ENCODE results near the gene SNX24. TPM values are rescaled to one million over a fixed set of nuclear protein-coding genes. Genes with fewer than 3 reads are reported as not detected.

The SNX24 gene
- polyA plus RNA-seq, 3 donors, result 3.5 to 10.6 (median 8.0) TPM

- peak; percentile 48 for TF ChIP-seq CTCF (IDR thresholded peaks at IDR 0.05)
- Histone ChIP-seq H2AFZ (ENCODE audit: insufficient read depth, low read depth, low read length, poor library complexity, severe bottlenecking) (no peak overlapping the region), H3K36me3 (replicated peaks in 1 of 2; ENCODE audit: control insufficient read depth in 1 of 2, insufficient read depth in 2 of 2, low read length in 2 of 2) (no peaks in the 10 kb centered on the region), H3K27me3 (ENCODE audit: control insufficient read depth in 2 of 2, insufficient read depth in 2 of 2, low read length in 2 of 2) (no peaks in the 10 kb centered on the region), H3K9me3 (replicated peaks in 1 of 2; ENCODE audit: control insufficient read depth in 1 of 2, insufficient read depth in 1 of 2, low read length in 2 of 2) (no peaks in the 10 kb centered on the region), H3K4me2 (replicated peaks; ENCODE audit: extremely low read depth, low read length, poor library complexity, severe bottlenecking) (no peak overlapping the region), H3K4me1 (ENCODE audit: control insufficient read depth in 1 of 2, insufficient read depth in 2 of 2, low read length in 2 of 2) (no peaks in the 10 kb centered on the region), H3K9ac (ENCODE audit: insufficient read depth, low read length, poor library complexity, severe bottlenecking) (no peak overlapping the region), H3K27ac (ENCODE audit: low read depth in 1 of 2, low read length in 2 of 2) (no peak overlapping the region), H3K4me3 (replicated peaks in 1 of 3; ENCODE audit: low read depth in 2 of 3, low read length in 3 of 3) (no peak overlapping the region), H4K20me1 (ENCODE audit: insufficient read depth, low read length) (no peaks in the 10 kb centered on the region), H3K79me2 (ENCODE audit: insufficient read depth, low read length) (no peaks in the 10 kb centered on the region)
- H3K27me3 Mint-ChIP-seq (ENCODE audit: low read depth in 3 of 3), result peaks cover 0 to 2% (median 0%) of the 10 kb centered on the region in 3 donors
- H3K4me3 Mint-ChIP-seq, result no peak overlapping the region
- no peaks in the 10 kb centered on the region for H3K9me3 Mint-ChIP-seq
- H3K36me3 Mint-ChIP-seq, result no peaks in the 10 kb centered on the region
- no peak for DNase-seq
- WGBS (ENCODE audit: insufficient coverage), result no CpG with 5 or more reads among the region's 4 CpGs
- peaks cover 6% of the 10 kb centered on the region for H3K4me1 Mint-ChIP-seq
- intact Hi-C loops (cut with micrococcal nuclease), result no loop called here
- no peak overlapping the region for H3K27ac Mint-ChIP-seq
Measured at GRCh38 chr5:122896598-122897282, 51.3 kb downstream of the SNX24 start.

GRCh38 chr5:122897283-122897602, 51.8 kb downstream of the SNX24 start:
- H3K27ac Mint-ChIP-seq, result no peak overlapping the region
- TF ChIP-seq CTCF (IDR thresholded peaks at IDR 0.05), result peak; percentile 24
- intact Hi-C loops (cut with micrococcal nuclease), result no loop called here

More at GRCh38 chr5:122897283-122897602, 51.8 kb downstream of the SNX24 start:
- H3K4me2 ChIP-seq (replicated peaks; ENCODE audit: extremely low read depth, low read length, poor library complexity, severe bottlenecking), result no peak overlapping the region
- no peaks in the 10 kb centered on the region for H3K9me3 Mint-ChIP-seq
- no peaks in the 10 kb centered on the region for H3K79me2 ChIP-seq (ENCODE audit: insufficient read depth, low read length)
- no peak overlapping the region for H3K27ac ChIP-seq (ENCODE audit: low read depth in 1 of 2, low read length in 2 of 2)
- no peaks in the 10 kb centered on the region for H3K4me1 ChIP-seq (ENCODE audit: control insufficient read depth in 1 of 2, insufficient read depth in 2 of 2, low read length in 2 of 2)
- no peak for DNase-seq
- no peaks in the 10 kb centered on the region for H3K9me3 ChIP-seq (replicated peaks in 1 of 2; ENCODE audit: control insufficient read depth in 1 of 2, insufficient read depth in 1 of 2, low read length in 2 of 2)
- no peaks in the 10 kb centered on the region for H4K20me1 ChIP-seq (ENCODE audit: insufficient read depth, low read length)
- no peak overlapping the region for H3K9ac ChIP-seq (ENCODE audit: insufficient read depth, low read length, poor library complexity, severe bottlenecking)
- no peaks in the 10 kb centered on the region for H3K36me3 Mint-ChIP-seq
- H3K4me1 Mint-ChIP-seq, result peaks cover 7% of the 10 kb centered on the region
- H3K4me3 ChIP-seq (replicated peaks in 1 of 3; ENCODE audit: low read depth in 2 of 3, low read length in 3 of 3), result no peak overlapping the region
- H3K27me3 ChIP-seq (ENCODE audit: control insufficient read depth in 2 of 2, insufficient read depth in 2 of 2, low read length in 2 of 2), result no peaks in the 10 kb centered on the region
- H3K36me3 ChIP-seq (replicated peaks in 1 of 2; ENCODE audit: control insufficient read depth in 1 of 2, insufficient read depth in 2 of 2, low read length in 2 of 2), result no peaks in the 10 kb centered on the region
- H3K27me3 Mint-ChIP-seq (ENCODE audit: low read depth in 3 of 3), result peaks cover 0 to 4% (median 0%) of the 10 kb centered on the region in 3 donors
- no peak overlapping the region for H2AFZ ChIP-seq (ENCODE audit: insufficient read depth, low read depth, low read length, poor library complexity, severe bottlenecking)
- no peak overlapping the region for H3K4me3 Mint-ChIP-seq

Measured in CD14-positive monocyte (primary cell).